Endothelial cell of umbilical vein (primary cell): ENCODE results near the gene MAT2A. TPM values are rescaled to one million over a fixed set of nuclear protein-coding genes. Genes with fewer than 3 reads are reported as not detected.

Experiments
- BruUV-seq: library from RNA; stranded (reverse); fragments of 400-500 nt; replicated peaks from 2 replicates; lab custom pipeline; 2021; lab: Mats Ljungman, UMichigan
- CTCF ChIA-PET: fragments of 300-600, 350-600 bp; sonication (Branson Sonifier 250); formaldehyde crosslinking; loops from one replicate; lab custom pipeline; 2021; ENCODE audit warnings: antibody characterized with exemption, inconsistent platforms; lab: Charles Lee
- POLR2A ChIA-PET: fragments of 300-600, 350-600 bp; sonication (Branson Sonifier 250); formaldehyde crosslinking; loops from one replicate; lab custom pipeline; 2021; ENCODE audit warnings: antibody characterized with exemption, inconsistent platforms; lab: Charles Lee
- DNase-seq: peaks from one replicate; pipeline ENCODE4 v3.0.0-alpha.2; 2011; ENCODE audit warnings: low read depth, low spot score
- FAIRE-seq: peaks from 2 replicates; lab custom pipeline; 2011; peaks lifted over from hg19 to GRCh38; lab: Jason Lieb, UNC
- H2AFZ ChIP-seq: 2 replicates; pipeline ENCODE4 v1.6.0; 2012; ENCODE audit warnings: low read depth, low read length, control low read depth, inconsistent platforms
- H3K27ac ChIP-seq: 2 replicates; pipeline ENCODE4 v1.5.1; 2011; ENCODE audit warnings: low read depth, mild to moderate bottlenecking, control low read depth, low read length, moderate library complexity; ENCODE audit not compliant: insufficient read depth
- H3K27me3 ChIP-seq, 2 experiments: 2 replicates each; pipeline versions ENCODE4 v1.6.0 to v1.6.1; 2011; ENCODE audit warnings: low read length in 2 of 2, mixed read lengths in 1 of 2; ENCODE audit not compliant: control insufficient read depth in 2 of 2, insufficient read depth in 2 of 2
- H3K36me3 ChIP-seq, 2 experiments: 2 replicates in 1 of 2; 3 replicates in 1 of 2; pipeline ENCODE4 v1.5.1; 2011; ENCODE audit warnings: low read length in 2 of 2, mild to moderate bottlenecking in 1 of 2, moderate library complexity in 1 of 2; ENCODE audit not compliant: control insufficient read depth in 2 of 2, insufficient read depth in 2 of 2; ENCODE audit errors: extremely low read depth in 1 of 2
- H3K4me1 ChIP-seq: 3 replicates; pipeline ENCODE4 v1.5.1; 2011; ENCODE audit warnings: mild to moderate bottlenecking, low read length; ENCODE audit not compliant: control insufficient read depth, insufficient read depth; ENCODE audit errors: extremely low read depth
- H3K4me2 ChIP-seq: 2 replicates; pipeline ENCODE4 v1.6.1; 2011; ENCODE audit warnings: low read length, control low read depth, mixed read lengths; ENCODE audit not compliant: insufficient read depth
- H3K4me3 ChIP-seq, 3 experiments: fragments of 200-600 bp in 1 of 3; sonication (generic), shearing (Covaris generic) in 1 of 3; replicated peaks in 1 of 3; 2 replicates each; pipeline ENCODE4 v1.5.1; 2011 to 2016; ENCODE audit warnings: control low read depth in 3 of 3, low read length in 3 of 3, mild to moderate bottlenecking in 2 of 3, inconsistent platforms in 1 of 3, low read depth in 1 of 3, moderate library complexity in 1 of 3; ENCODE audit not compliant: insufficient read depth in 1 of 3
- H3K79me2 ChIP-seq: 2 replicates; pipeline ENCODE4 v1.6.0; 2012; ENCODE audit warnings: low read length, inconsistent platforms; ENCODE audit not compliant: control insufficient read depth, insufficient read depth
- H3K9ac ChIP-seq: replicated peaks from 2 replicates; pipeline ENCODE3; 2011; ENCODE audit warnings: low read length, control low read depth; ENCODE audit not compliant: insufficient read depth; ENCODE audit errors: extremely low read depth
- H3K9me1 ChIP-seq: replicated peaks from 3 replicates; pipeline ENCODE4 v1.6.0; 2011; ENCODE audit warnings: mild to moderate bottlenecking, low read length; ENCODE audit not compliant: control insufficient read depth, insufficient read depth; ENCODE audit errors: extremely low read depth
- H3K9me3 ChIP-seq: replicated peaks from 2 replicates; pipeline ENCODE4 v1.5.1; 2012; ENCODE audit warnings: low read length, inconsistent platforms; ENCODE audit not compliant: control insufficient read depth, insufficient read depth
- H4K20me1 ChIP-seq: replicated peaks from 2 replicates; pipeline ENCODE3; 2011; ENCODE audit warnings: mild to moderate bottlenecking, low read length; ENCODE audit not compliant: control insufficient read depth, insufficient read depth; ENCODE audit errors: extremely low read depth
- EZH2 ChIP-seq: IDR thresholded peaks from 2 replicates; pipeline ENCODE4 v1.6.1; 2012; ENCODE audit warnings: borderline replicate concordance, low read depth, mild to moderate bottlenecking, moderate library complexity, low read length, inconsistent platforms; ENCODE audit not compliant: severe bottlenecking
- FOS ChIP-seq: IDR thresholded peaks from 2 replicates; pipeline ENCODE4 v1.6.1; 2011; ENCODE audit warnings: mild to moderate bottlenecking, low read length, moderate library complexity, borderline replicate concordance; ENCODE audit not compliant: insufficient read depth
- GATA2 ChIP-seq: IDR thresholded peaks from 2 replicates; pipeline ENCODE4 v1.7.0; 2011; ENCODE audit warnings: low read depth, mild to moderate bottlenecking, moderate library complexity, mixed read lengths, low read length; ENCODE audit not compliant: insufficient read length, insufficient read depth
- JUN ChIP-seq: IDR thresholded peaks from 2 replicates; pipeline ENCODE4 v1.6.1; 2011; ENCODE audit warnings: borderline replicate concordance, low read depth; ENCODE audit not compliant: insufficient read length, insufficient read depth
- MYC ChIP-seq: IDR thresholded peaks from one replicate; pipeline ENCODE4 v1.6.1; 2011; ENCODE audit warnings: mild to moderate bottlenecking, low read depth, low read length
- POLR2AphosphoS5 ChIP-seq: IDR thresholded peaks from 2 replicates; pipeline ENCODE4 v1.6.1; 2012; ENCODE audit warnings: low read depth, mild to moderate bottlenecking, control low read depth, low read length, moderate library complexity; ENCODE audit not compliant: insufficient read depth
- dilution Hi-C: fragments of 300-500 bp; cut with MboI; formaldehyde crosslinking; loops from one replicate; pipeline ENCODE4 v1.15.0; 2019; ENCODE audit warnings: low sequenced_read_pairs; ENCODE audit not compliant: extremely low pct_ligation_motif_present
- intact Hi-C: fragments of 100-400 bp; cut with micrococcal nuclease; formaldehyde crosslinking; loops from one replicate; pipeline ENCODE4 v1.10.0; 2022
- polyA plus RNA-seq, 4 experiments: library from polyadenylated mRNA; depleted of rRNA in 3 of 4; stranded (reverse) in 3 of 4; unstranded in 1 of 4; fragments of >200 nt; gene quantifications; 2 replicates each; pipeline versions ENCODE4 v1.2.1 to v1.2.3, GENCODE V29; 2011 to 2012; ENCODE audit warnings: missing spikeins in 1 of 4
- total RNA-seq: library from RNA; stranded (reverse); gene quantifications from 2 replicates; pipeline ENCODE4 v1.2.3, GENCODE V29; 2021
- TF ChIP-seq, protein P1 (sequence below): IDR thresholded peaks from 2 replicates; pipeline ENCODE4 v1.6.1; 2011; ENCODE audit not compliant: insufficient read depth, insufficient read length
- TF ChIP-seq, protein P2 (sequence below), 2 donors: IDR thresholded peaks; 1 replicate in 1 of 2; 2 replicates in 1 of 2; pipeline ENCODE4 v1.5.1; 2011; ENCODE audit warnings: low read length in 2 of 2, mild to moderate bottlenecking in 2 of 2, moderate library complexity in 2 of 2, control low read depth in 1 of 2, inconsistent platforms in 1 of 2, low read depth in 1 of 2; ENCODE audit not compliant: insufficient read depth in 1 of 2; ENCODE audit errors: extremely low read depth in 1 of 2

MAT2A gene
- total and polyA plus RNA-seq, 2 donors (not counting 3 experiments of a cell fraction or from before 2014, with no cell fraction given) = 172 to 257 TPM

DNA sequence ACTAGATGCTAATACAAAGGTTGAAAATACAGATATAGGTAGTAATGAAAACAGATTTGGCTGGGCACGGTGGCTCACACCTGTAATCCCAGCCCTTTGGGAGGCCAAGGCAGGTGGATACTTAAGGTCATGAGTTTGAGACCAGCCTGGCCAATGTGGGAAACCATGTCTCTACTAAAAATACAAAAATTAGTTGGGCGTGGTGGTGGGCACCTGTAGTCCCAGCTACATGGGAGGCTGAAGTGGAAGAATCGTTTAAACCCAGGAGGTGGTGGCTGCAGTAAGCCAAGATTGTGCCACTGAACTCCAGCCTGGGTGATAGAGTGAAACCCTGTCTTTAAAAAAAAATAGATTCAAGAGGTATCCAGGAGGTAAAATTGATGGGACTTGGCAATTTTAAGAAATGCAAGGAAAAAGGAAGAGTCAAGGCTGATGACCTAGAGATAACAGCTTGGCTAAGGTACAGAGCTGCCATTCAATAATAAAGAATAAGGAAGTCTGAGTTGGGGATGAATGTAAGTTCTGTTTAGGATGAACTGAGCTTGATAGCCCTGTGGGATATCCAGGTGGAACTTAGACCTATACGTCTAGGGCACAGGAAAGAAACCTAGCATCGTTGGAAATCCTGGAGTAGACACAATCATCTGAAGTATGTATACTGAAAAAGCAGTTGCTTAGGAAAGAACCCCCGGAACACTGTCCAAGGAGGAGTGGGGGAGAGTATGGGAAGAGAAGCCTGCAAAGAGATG is 9.1 kb downstream of the MAT2A start:
- ChIA-PET CTCF (interaction anchor here (1.0 to 6.8 kb wide), 9 partner anchors 9 to 481 kb away, joined by 3 to 236 read pairs (median 4); partner anchors contain the start of gene SH2D6), POLR2A (interaction anchor here (1.3 to 6.3 kb wide), 4 partner anchors 8 to 194 kb away, joined by 3 to 73 read pairs (median 3); partner anchors contain the start of genes ELMOD3, MAT2A and RETSAT)
- Histone ChIP-seq H2AFZ (no peak overlapping the region), H3K9me3 (no peaks in the 10 kb centered on the region), H3K4me2 (no peak overlapping the region), H3K27ac (no peak overlapping the region), H3K4me3 (no peak overlapping the region), H3K36me3 (peaks cover 13 to 39% of the 10 kb centered on the region in 2 experiments), H3K79me2 (peaks cover 3% of the 10 kb centered on the region), H3K9me1 (no peaks in the 10 kb centered on the region), H3K27me3 (no peaks in the 10 kb centered on the region), H3K4me1 (peaks cover 17% of the 10 kb centered on the region), H3K9ac (no peak overlapping the region), H4K20me1 (no peaks in the 10 kb centered on the region)
- DNase-seq (no peak), FAIRE-seq (no peak)
- TF ChIP-seq GATA2 (peak; percentile 40), EZH2 (no peak), JUN (no peak), FOS (no peak), MYC (no peak), POLR2AphosphoS5 (no peak)
- TF ChIP-seq, protein P1, sequence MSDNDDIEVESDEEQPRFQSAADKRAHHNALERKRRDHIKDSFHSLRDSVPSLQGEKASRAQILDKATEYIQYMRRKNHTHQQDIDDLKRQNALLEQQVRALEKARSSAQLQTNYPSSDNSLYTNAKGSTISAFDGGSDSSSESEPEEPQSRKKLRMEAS = no peak
- TF ChIP-seq, protein P2, sequence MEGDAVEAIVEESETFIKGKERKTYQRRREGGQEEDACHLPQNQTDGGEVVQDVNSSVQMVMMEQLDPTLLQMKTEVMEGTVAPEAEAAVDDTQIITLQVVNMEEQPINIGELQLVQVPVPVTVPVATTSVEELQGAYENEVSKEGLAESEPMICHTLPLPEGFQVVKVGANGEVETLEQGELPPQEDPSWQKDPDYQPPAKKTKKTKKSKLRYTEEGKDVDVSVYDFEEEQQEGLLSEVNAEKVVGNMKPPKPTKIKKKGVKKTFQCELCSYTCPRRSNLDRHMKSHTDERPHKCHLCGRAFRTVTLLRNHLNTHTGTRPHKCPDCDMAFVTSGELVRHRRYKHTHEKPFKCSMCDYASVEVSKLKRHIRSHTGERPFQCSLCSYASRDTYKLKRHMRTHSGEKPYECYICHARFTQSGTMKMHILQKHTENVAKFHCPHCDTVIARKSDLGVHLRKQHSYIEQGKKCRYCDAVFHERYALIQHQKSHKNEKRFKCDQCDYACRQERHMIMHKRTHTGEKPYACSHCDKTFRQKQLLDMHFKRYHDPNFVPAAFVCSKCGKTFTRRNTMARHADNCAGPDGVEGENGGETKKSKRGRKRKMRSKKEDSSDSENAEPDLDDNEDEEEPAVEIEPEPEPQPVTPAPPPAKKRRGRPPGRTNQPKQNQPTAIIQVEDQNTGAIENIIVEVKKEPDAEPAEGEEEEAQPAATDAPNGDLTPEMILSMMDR (IDR thresholded peaks at IDR 0.05; ENCODE audit: extremely low read depth in 1 of 2, insufficient read depth in 1 of 2, low read depth in 1 of 2, low read length in 2 of 2) = no peak
- no TSS peak for BruUV-seq
- intact Hi-C loops = no loop called here
- dilution Hi-C loops = no loop called here
